CD4-positive, alpha-beta T cell treated with Interleukin-4 for 4 hours (primary cell): Measurements from ENCODE around the gene ABCA1.
"Not testable (repeated sequence)": the region's sequence is repeated elsewhere in the genome, so short reads cannot be mapped to it uniquely, and the experiment has no call there.

Experiments used
- DNase-seq: peaks from one replicate; pipeline ENCODE4 v3.0.0-alpha.2; 2020

ABCA1 gene

GRCh38 chr9:104905153-104905901, 22.6 kb downstream of the ABCA1 start:
- DNase-seq: no peak

GRCh38 chr9:104903609-104904008, 24.3 kb downstream of the ABCA1 start:
- no peak for DNase-seq

- no peak for DNase-seq
Observed at GRCh38 chr9:104900871-104901270, 27.1 kb downstream of the ABCA1 start.

GRCh38 chr9:104900324-104900723, 27.6 kb downstream of the ABCA1 start:
- no peak for DNase-seq

GRCh38 chr9:104899759-104900247, 28.2 kb downstream of the ABCA1 start:
- DNase-seq: no peak

GRCh38 chr9:104898376-104898775, 29.6 kb downstream of the ABCA1 start:
- DNase-seq: not testable (repeated sequence)

GRCh38 chr9:104896131-104896530, 31.8 kb downstream of the ABCA1 start:
- no peak for DNase-seq

GRCh38 chr9:104895572-104895971, 32.4 kb downstream of the ABCA1 start:
- DNase-seq: no peak

- no peak for DNase-seq
Observed at GRCh38 chr9:104892701-104893100, 35.3 kb downstream of the ABCA1 start.

- DNase-seq: no peak
Observed at GRCh38 chr9:104890433-104890770, 37.6 kb downstream of the ABCA1 start.

GRCh38 chr9:104885818-104886709, 41.9 kb downstream of the ABCA1 start:
- no peak for DNase-seq

GRCh38 chr9:104883169-104883568, 44.8 kb downstream of the ABCA1 start:
- DNase-seq: no peak

GRCh38 chr9:104882566-104882965, 45.4 kb downstream of the ABCA1 start:
- DNase-seq: no peak

- DNase-seq: no peak
Observed at GRCh38 chr9:104882086-104882485, 45.9 kb downstream of the ABCA1 start.

- DNase-seq: no peak
Observed at GRCh38 chr9:104879555-104880309, 48.2 kb downstream of the ABCA1 start.

- DNase-seq: no peak
Observed at GRCh38 chr9:104876587-104876986, 51.4 kb downstream of the ABCA1 start.

- no peak for DNase-seq
Observed at GRCh38 chr9:104875897-104876296, 52.1 kb downstream of the ABCA1 start.

- no peak for DNase-seq
Observed at GRCh38 chr9:104875320-104875719, 52.6 kb downstream of the ABCA1 start.

GRCh38 chr9:104873489-104873850, 54.5 kb downstream of the ABCA1 start:
- no peak for DNase-seq

- no peak for DNase-seq
Observed at GRCh38 chr9:104872656-104873488, 55.1 kb downstream of the ABCA1 start.

- DNase-seq: no peak
Observed at GRCh38 chr9:104871961-104872527, 55.9 kb downstream of the ABCA1 start.

- DNase-seq: no peak
Observed at GRCh38 chr9:104869811-104870210, 58.1 kb downstream of the ABCA1 start.
